IMR-90 (cell line): ENCODE measurements around the gene AGPAT3. TPM values are rescaled to one million over a fixed set of nuclear protein-coding genes. Genes with fewer than 3 reads are reported as not detected.

Experiments used
- ATAC-seq: fragments of 200-7000 bp; cut with Tn5 transposase; 2 replicates; pipeline ENCODE4 v1.9.1; 2020; ENCODE audit warnings: low read depth, mild to moderate bottlenecking, moderate library complexity
- BruUV-seq: library from RNA; stranded (reverse); fragments of 400-500 nt; replicated peaks from 2 replicates; lab custom pipeline; 2021; lab: Mats Ljungman, UMichigan
- CTCF ChIA-PET: fragments of 300-600 bp; formaldehyde crosslinking; extraction: SDS; loops from one replicate; lab custom pipeline; 2021; ENCODE audit warnings: antibody characterized with exemption; lab: Yijun Ruan, JAX
- POLR2A ChIA-PET: fragments of 300-600 bp; sonication (Branson Sonifier 250); formaldehyde crosslinking; loops from one replicate; lab custom pipeline; 2022; ENCODE audit warnings: antibody characterized with exemption; ENCODE audit not compliant: unreplicated experiment; lab: Charles Lee
- DNase-seq: peaks from one replicate; pipeline ENCODE4 v3.0.0; 2013
- H2AFZ ChIP-seq: replicated peaks from 2 replicates; pipeline ENCODE3; 2013; ENCODE audit warnings: low read length, mild to moderate bottlenecking; ENCODE audit not compliant: poor library complexity
- H2AK5ac ChIP-seq: 2 replicates; pipeline ENCODE4 v1.6.1; 2013; ENCODE audit warnings: low read depth, low read length, inconsistent platforms
- H2AK9ac ChIP-seq: replicated peaks from 2 replicates; pipeline ENCODE3; 2013; ENCODE audit warnings: mild to moderate bottlenecking, low read depth, low read length, moderate library complexity; ENCODE audit not compliant: poor library complexity
- H2BK120ac ChIP-seq: 2 replicates; pipeline ENCODE4 v1.6.1; 2013; ENCODE audit warnings: low read depth, low read length, inconsistent platforms
- H2BK15ac ChIP-seq: 3 replicates; pipeline ENCODE4 v1.6.1; 2013; ENCODE audit warnings: low read depth, low read length, inconsistent platforms
- H2BK20ac ChIP-seq: 2 replicates; pipeline ENCODE4 v1.6.1; 2013; ENCODE audit warnings: low read depth, mild to moderate bottlenecking, inconsistent platforms, low read length, moderate library complexity
- H2BK5ac ChIP-seq: 2 replicates; pipeline ENCODE4 v1.6.1; 2013; ENCODE audit warnings: mild to moderate bottlenecking, low read depth, low read length, inconsistent platforms; ENCODE audit not compliant: poor library complexity, severe bottlenecking
- H3K14ac ChIP-seq: replicated peaks from 2 replicates; pipeline ENCODE4 v1.6.1; 2013; ENCODE audit warnings: low read depth, low read length, inconsistent platforms
- H3K18ac ChIP-seq: 2 replicates; pipeline ENCODE4 v1.6.1; 2013; ENCODE audit warnings: low read depth, low read length, control low read depth
- H3K23ac ChIP-seq: 2 replicates; pipeline ENCODE4 v1.6.1; 2013; ENCODE audit warnings: low read depth, low read length, inconsistent platforms
- H3K27ac ChIP-seq: 2 replicates; pipeline ENCODE4 v1.5.1; 2013; ENCODE audit warnings: mild to moderate bottlenecking, control low read depth, low read length; ENCODE audit not compliant: insufficient read depth
- H3K27me3 ChIP-seq: 2 replicates; pipeline ENCODE4 v1.6.1; 2013; ENCODE audit warnings: low read length; ENCODE audit not compliant: control insufficient read depth, insufficient read depth
- H3K36me3 ChIP-seq: 2 replicates; pipeline ENCODE4 v1.6.1; 2013; ENCODE audit warnings: low read length, mixed read lengths; ENCODE audit not compliant: control insufficient read depth, insufficient read depth
- H3K4ac ChIP-seq: 2 replicates; pipeline ENCODE4 v1.6.1; 2013; ENCODE audit warnings: low read depth, low read length, inconsistent platforms
- H3K4me1 ChIP-seq: 2 replicates; pipeline ENCODE4 v1.6.1; 2013; ENCODE audit warnings: low read length, mixed read lengths; ENCODE audit not compliant: control insufficient read depth, insufficient read depth
- H3K4me2 ChIP-seq: 2 replicates; pipeline ENCODE4 v1.6.1; 2013; ENCODE audit warnings: low read depth, mild to moderate bottlenecking, control low read depth, low read length, moderate library complexity
- H3K4me3 ChIP-seq: 2 replicates; pipeline ENCODE4 v1.5.1; 2013; ENCODE audit warnings: low read depth, mild to moderate bottlenecking, control low read depth, low read length, moderate library complexity; ENCODE audit not compliant: insufficient read depth
- H3K56ac ChIP-seq: 2 replicates; pipeline ENCODE4 v1.6.1; 2013; ENCODE audit warnings: low read length, inconsistent platforms; ENCODE audit not compliant: insufficient read depth; ENCODE audit errors: extremely low read depth
- H3K79me1 ChIP-seq, 2 experiments: 2 replicates each; pipeline ENCODE4 v1.6.1; 2013; ENCODE audit warnings: low read length in 2 of 2, inconsistent platforms in 1 of 2, low read depth in 1 of 2
- H3K9ac ChIP-seq: 2 replicates; pipeline ENCODE4 v1.6.1; 2013; ENCODE audit warnings: low read depth, low read length, control low read depth
- H3K9me1 ChIP-seq: 2 replicates; pipeline ENCODE4 v1.6.1; 2013; ENCODE audit warnings: low read length, inconsistent platforms; ENCODE audit not compliant: insufficient read depth
- H3K9me3 ChIP-seq: 2 replicates; pipeline ENCODE4 v1.6.1; 2013; ENCODE audit warnings: low read length; ENCODE audit not compliant: control insufficient read depth, insufficient read depth
- H4K20me1 ChIP-seq: 2 replicates; pipeline ENCODE4 v1.6.1; 2013; ENCODE audit warnings: low read length, inconsistent platforms; ENCODE audit not compliant: insufficient read depth
- H4K5ac ChIP-seq: 2 replicates; pipeline ENCODE4 v1.6.1; 2013; ENCODE audit warnings: mild to moderate bottlenecking, low read depth, low read length, control low read depth
- H4K8ac ChIP-seq, 2 experiments: 2 replicates each; pipeline ENCODE4 v1.6.1; 2013; ENCODE audit warnings: low read depth in 2 of 2, low read length in 2 of 2, control low read depth in 1 of 2, inconsistent platforms in 1 of 2
- H4K91ac ChIP-seq: 2 replicates; pipeline ENCODE4 v1.6.1; 2013; ENCODE audit warnings: low read depth, low read length, inconsistent platforms; ENCODE audit not compliant: insufficient read depth
- RAD21 ChIP-seq: IDR thresholded peaks from 2 replicates; pipeline ENCODE4 v1.6.1; 2012; ENCODE audit warnings: low read length, improper control_type of control experiment
- WGBS, 2 experiments: methylation state at CpG; one replicate each; pipeline versions ENCODE4 v1.1.5 to v1.1.7; 2013; ENCODE audit warnings: missing lambda C conversion rate in 2 of 2; ENCODE audit not compliant: insufficient read length in 1 of 2; ENCODE audit errors: extremely low coverage in 2 of 2; 5-methylcytosine and 5-hydroxymethylcytosine counted together
- dilution Hi-C: fragments of 300-500 bp; cut with HindIII; formaldehyde crosslinking; loops from one replicate; pipeline ENCODE4 v1.14.3; 2018; ENCODE audit warnings: low sequenced_read_pairs; ENCODE audit not compliant: unreplicated experiment
- in situ Hi-C: fragments of 300-500 bp; cut with MboI; formaldehyde crosslinking; loops from 3 replicates; pipeline ENCODE4 v1.14.3; 2019; ENCODE audit warnings: low sequenced_read_pairs, inconsistent platforms, mixed read lengths
- intact Hi-C: fragments of 100-400 bp; cut with micrococcal nuclease; formaldehyde crosslinking; loops from 2 replicates; pipeline ENCODE4 v1.10.0; 2022
- polyA plus RNA-seq, 3 experiments: library from polyadenylated mRNA; depleted of rRNA; stranded (reverse); fragments of >200 nt; gene quantifications; 2 replicates each; pipeline ENCODE4 v1.2.3, GENCODE V29; 2012; ENCODE audit warnings: low replicate concordance in 1 of 3
- total RNA-seq: library from RNA; depleted of rRNA; stranded (reverse); fragments of >200 nt; gene quantifications from 2 replicates; pipeline ENCODE4 v1.2.3, GENCODE V29; 2012

Gene AGPAT3
- total and polyA plus RNA-seq, 2 of the 4 experiments (the other 2 are of a cell fraction), result 27.1 to 38.7 TPM

DNA sequence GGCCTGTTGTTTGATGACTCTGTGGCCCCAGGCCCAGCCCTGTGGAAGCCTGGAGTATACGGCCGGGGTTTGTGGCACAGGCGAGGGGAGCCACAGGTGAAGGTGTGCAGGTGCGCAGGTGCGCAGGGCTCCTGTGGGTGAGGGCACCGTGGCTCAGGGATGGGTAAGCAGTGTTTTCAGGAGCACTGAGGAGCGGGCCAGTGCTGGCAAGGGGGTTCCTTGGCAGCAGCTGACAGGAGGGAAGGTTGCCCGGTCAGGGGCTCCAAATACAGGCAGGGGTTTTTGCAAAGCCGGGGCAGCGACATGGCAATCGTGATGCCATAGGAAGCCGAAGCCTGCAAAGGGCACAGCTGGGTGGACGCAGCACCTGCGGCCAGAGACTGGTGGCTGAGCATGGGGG, 20.7 kb downstream of the AGPAT3 start:
- no peak overlapping the region for H2BK15ac ChIP-seq
- intact Hi-C loops, result no loop called here
- no peaks in the 10 kb centered on the region for H3K27me3 ChIP-seq
- no peak for TF ChIP-seq RAD21
- H3K27ac ChIP-seq, result no peak overlapping the region
- no peak overlapping the region for H2AFZ ChIP-seq
- H3K9me1 ChIP-seq, result peaks cover under 1% of the 10 kb centered on the region; the same call in 1 of the 2 replicates
- no peak overlapping the region for H2BK5ac ChIP-seq
- no peak overlapping the region for H2BK20ac ChIP-seq
- no peak for DNase-seq
- no peak overlapping the region for H3K14ac ChIP-seq
- peaks cover 67% of the 10 kb centered on the region for H4K20me1 ChIP-seq
- CTCF ChIA-PET, result no interaction called here
- no peak overlapping the region for H3K4me3 ChIP-seq
- BruUV-seq, result no TSS peak
- 98% methylated on average over 8 of the region's 14 CpGs; no CpG with 5 or more reads in 1 of the 2 experiments for WGBS, 2 experiments
- H3K79me1 ChIP-seq, result peaks cover 34 to 76% of the 10 kb centered on the region in 2 experiments
- no peak overlapping the region for H3K23ac ChIP-seq
- dilution Hi-C loops, result no loop called here
- POLR2A ChIA-PET, result no interaction called here
- H3K4me1 ChIP-seq, result peaks cover 5% of the 10 kb centered on the region; the same call in 1 of the 2 replicates
- H3K18ac ChIP-seq, result no peak overlapping the region
- H4K5ac ChIP-seq, result no peak overlapping the region
- H3K56ac ChIP-seq, result no peak overlapping the region
- no peak overlapping the region for H2AK5ac ChIP-seq
- no peak overlapping the region for H2BK120ac ChIP-seq
- H3K4ac ChIP-seq, result no peak overlapping the region
- no peak overlapping the region for H3K9ac ChIP-seq
- no peaks in the 10 kb centered on the region for H3K9me3 ChIP-seq
- no peaks in the 10 kb centered on the region; the same call in 1 of the 2 replicates for H3K36me3 ChIP-seq
- no peak overlapping the region for H4K91ac ChIP-seq
- no peak overlapping the region for H3K4me2 ChIP-seq
- no peak overlapping the region for H4K8ac ChIP-seq
- no peak overlapping the region for H2AK9ac ChIP-seq
- no peak for ATAC-seq
- in situ Hi-C loops, result no loop called here
